ENCODE measurements around the gene PLA2R1.

DNA sequence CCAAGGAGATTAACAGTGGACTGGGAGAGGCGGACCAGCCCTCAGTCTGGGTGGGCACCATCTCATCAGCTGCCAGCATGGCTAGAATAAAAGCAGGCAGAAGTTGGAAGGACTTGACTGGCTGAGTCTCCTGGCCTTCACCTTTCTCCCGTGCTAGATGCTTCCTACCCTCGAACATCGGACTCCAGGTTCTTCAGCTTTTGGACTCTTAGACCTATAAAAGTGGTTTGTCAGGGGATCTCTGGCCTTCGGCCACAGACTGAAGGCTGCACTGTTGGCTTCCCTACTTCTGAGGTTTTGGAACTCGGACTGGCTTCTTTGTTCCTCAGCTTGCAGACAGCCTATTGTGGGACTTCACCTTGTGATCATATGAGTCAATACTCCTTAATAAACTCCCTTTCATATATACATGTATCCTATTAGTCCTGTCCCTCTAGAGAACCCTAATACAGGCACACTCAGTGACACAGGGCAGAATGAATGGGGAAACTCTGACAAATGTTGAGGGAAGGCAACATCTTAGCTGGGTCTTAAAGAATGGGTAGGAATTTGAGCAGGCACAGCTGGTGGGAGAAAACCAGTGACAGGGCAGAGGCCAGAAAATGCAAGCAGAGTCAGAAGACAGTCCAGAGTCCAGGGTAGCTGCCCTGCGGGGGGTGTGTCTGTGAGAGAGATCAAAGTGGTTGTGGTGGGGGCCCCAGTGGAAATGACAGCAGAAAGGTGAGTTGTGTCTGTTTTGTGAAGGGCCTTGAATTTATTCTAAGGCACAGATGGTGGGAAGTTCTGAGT, 156.3 kb downstream of the PLA2R1 start:
- TF ChIP-seq CTCF (IDR thresholded peaks at IDR 0.05; ENCODE audit: low read depth, low read length, poor library complexity, severe bottlenecking) (no peak), EZH2phosphoT487 (IDR thresholded peaks at IDR 0.05; ENCODE audit: borderline replicate concordance, low read length) (no peak)
